Liver (tissue), 9 donors: ENCODE results near the gene MCTP2. TPM values are rescaled to one million over a fixed set of nuclear protein-coding genes. Genes with fewer than 3 reads are reported as not detected.

Experiments
- DNase-seq: peaks from one replicate; pipeline ENCODE4 v3.0.0-alpha.2; 2017; ENCODE audit warnings: low spot score
- H3K27ac ChIP-seq, 2 donors: one replicate each; pipeline ENCODE4 v1.7.0; 2013; ENCODE audit warnings: inconsistent platforms in 2 of 2, low read length in 2 of 2, control low read depth in 1 of 2, low read depth in 1 of 2, mild to moderate bottlenecking in 1 of 2
- H3K27me3 ChIP-seq, 4 donors: one replicate each; pipeline versions ENCODE4 v1.6.1 to v1.7.0; 2013; ENCODE audit warnings: low read length in 3 of 4, inconsistent platforms in 1 of 4, mild to moderate bottlenecking in 1 of 4, moderate library complexity in 1 of 4; ENCODE audit not compliant: control insufficient read depth in 4 of 4, insufficient read depth in 4 of 4
- H3K36me3 ChIP-seq, 4 donors: one replicate each; pipeline versions ENCODE4 v1.6.1 to v1.7.0; 2013; ENCODE audit warnings: low read length in 3 of 4, mild to moderate bottlenecking in 3 of 4, low read depth in 1 of 4, moderate library complexity in 1 of 4; ENCODE audit not compliant: control insufficient read depth in 4 of 4, insufficient read depth in 3 of 4
- H3K4me1 ChIP-seq, 4 donors: one replicate each; pipeline versions ENCODE4 v1.6.1 to v1.7.0; 2013; ENCODE audit warnings: low read length in 3 of 4, mild to moderate bottlenecking in 3 of 4, moderate library complexity in 1 of 4; ENCODE audit not compliant: control insufficient read depth in 4 of 4, insufficient read depth in 4 of 4
- H3K4me3 ChIP-seq, 3 donors: one replicate each; pipeline versions ENCODE4 v1.6.1 to v1.7.0; 2013; ENCODE audit warnings: low read length in 3 of 3, control low read depth in 1 of 3, low read depth in 1 of 3, mild to moderate bottlenecking in 1 of 3
- H3K9ac ChIP-seq, 2 donors: one replicate each; pipeline ENCODE4 v1.7.0; 2013; ENCODE audit warnings: low read length in 2 of 2, mild to moderate bottlenecking in 2 of 2, moderate library complexity in 2 of 2, control low read depth in 1 of 2, low read depth in 1 of 2
- H3K9me3 ChIP-seq, 4 donors: one replicate each; pipeline versions ENCODE4 v1.6.1 to v1.7.0; 2013; ENCODE audit warnings: low read length in 3 of 4; ENCODE audit not compliant: control insufficient read depth in 4 of 4
- ATF3 ChIP-seq: IDR thresholded peaks from 2 replicates; pipeline ENCODE4 v1.6.1; 2016; ENCODE audit warnings: antibody characterized with exemption
- CTCF ChIP-seq: fragments of 150-350 bp; IDR thresholded peaks from 2 replicates; pipeline ENCODE4 v1.5.1; 2017; ENCODE audit warnings: improper control_type of control experiment, low read depth, low read length; ENCODE audit not compliant: missing input control
- EGR1 ChIP-seq, 2 donors: IDR thresholded peaks; 2 replicates each; pipeline ENCODE4 v1.6.1; 2016 to 2018; ENCODE audit warnings: antibody characterized with exemption in 2 of 2, low read depth in 2 of 2
- FOXA1 ChIP-seq: IDR thresholded peaks from 2 replicates; pipeline ENCODE4 v1.6.1; 2016; ENCODE audit warnings: antibody characterized with exemption
- FOXA2 ChIP-seq: IDR thresholded peaks from 2 replicates; pipeline ENCODE4 v1.6.1; 2016; ENCODE audit warnings: antibody characterized with exemption
- GABPA ChIP-seq, 2 donors: IDR thresholded peaks in 1 of 2; conservative IDR thresholded peaks in 1 of 2; 2 replicates each; pipeline ENCODE4 v1.6.1; 2016; ENCODE audit warnings: antibody characterized with exemption in 2 of 2, mild to moderate bottlenecking in 1 of 2, moderate library complexity in 1 of 2
- HNF4A ChIP-seq, 2 donors: conservative IDR thresholded peaks; 2 replicates each; pipeline ENCODE4 v1.6.1; 2016; ENCODE audit warnings: antibody characterized with exemption in 2 of 2, mild to moderate bottlenecking in 2 of 2
- HNF4G ChIP-seq: IDR thresholded peaks from 2 replicates; pipeline ENCODE4 v1.6.1; 2016; ENCODE audit warnings: antibody characterized with exemption
- JUND ChIP-seq, 2 donors: IDR thresholded peaks; 2 replicates each; pipeline ENCODE4 v1.6.1; 2016; ENCODE audit warnings: antibody characterized with exemption in 2 of 2
- MAX ChIP-seq: IDR thresholded peaks from 2 replicates; pipeline ENCODE4 v1.6.1; 2016; ENCODE audit warnings: antibody characterized with exemption
- NR2F2 ChIP-seq: IDR thresholded peaks from 2 replicates; pipeline ENCODE4 v1.6.1; 2016; ENCODE audit warnings: antibody characterized with exemption
- RAD21 ChIP-seq, 2 donors: IDR thresholded peaks; 2 replicates each; pipeline ENCODE4 v1.6.1; 2016; ENCODE audit warnings: antibody characterized with exemption in 2 of 2, mild to moderate bottlenecking in 2 of 2
- REST ChIP-seq: IDR thresholded peaks from 2 replicates; pipeline ENCODE4 v1.6.1; 2016; ENCODE audit warnings: antibody characterized with exemption, mild to moderate bottlenecking
- RXRA ChIP-seq, 2 donors: IDR thresholded peaks; 2 replicates each; pipeline ENCODE4 v1.6.1; 2017 to 2018; ENCODE audit warnings: antibody characterized with exemption in 2 of 2, mild to moderate bottlenecking in 1 of 2
- SP1 ChIP-seq: IDR thresholded peaks from 2 replicates; pipeline ENCODE4 v1.6.1; 2018; ENCODE audit warnings: antibody characterized with exemption, mild to moderate bottlenecking
- TAF1 ChIP-seq: conservative IDR thresholded peaks from 2 replicates; pipeline ENCODE4 v1.6.1; 2016; ENCODE audit warnings: antibody characterized with exemption, mild to moderate bottlenecking
- YY1 ChIP-seq: IDR thresholded peaks from 2 replicates; pipeline ENCODE4 v1.6.1; 2016; ENCODE audit warnings: antibody characterized with exemption, mild to moderate bottlenecking
- ZBTB33 ChIP-seq: IDR thresholded peaks from 2 replicates; pipeline ENCODE4 v1.6.1; 2016; ENCODE audit warnings: antibody characterized with exemption
- WGBS: extraction: QIAGEN DNeasy Blood & Tissue Kit; methylation state at CpG from one replicate; pipeline ENCODE4 v1.1.7; 2013; 5-methylcytosine and 5-hydroxymethylcytosine counted together
- polyA plus RNA-seq, 2 donors: library from polyadenylated mRNA; stranded (reverse) in 1 of 2; unstranded in 1 of 2; fragments of 200-250 nt in 1 of 2; fragments of >200 nt in 1 of 2; fragmentation: Nextera tagmentation in 1 of 2; extraction: Ambion mirVana in 1 of 2; gene quantifications; one replicate each; pipeline versions ENCODE4 v1.2.1 to v1.2.3, GENCODE V29; 2013 to 2015
- total RNA-seq, 2 donors: library from RNA; depleted of rRNA; stranded (reverse); fragments of >200 nt; gene quantifications; one replicate each; pipeline ENCODE4 v1.2.3, GENCODE V29; 2014
- donor health status: healthy.
- donor health status: healthy.
- donor health status: healthy.
- donor health status: healthy.
- donor health status: healthy.

The MCTP2 gene
- total and polyA plus RNA-seq, 4 donors: 0.43 to 9.9 (median 3.5) TPM

GRCh38 chr15:94262201-94262600 is 30.8 kb downstream of the MCTP2 start:
- Histone ChIP-seq H3K36me3 (no peaks in the 10 kb centered on the region), H3K27ac (no peak overlapping the region), H3K9me3 (no peaks in the 10 kb centered on the region), H3K4me3 (no peak overlapping the region), H3K9ac (no peak overlapping the region), H3K4me1 (no peaks in the 10 kb centered on the region), H3K27me3 (no peaks in the 10 kb centered on the region)
- TF ChIP-seq MAX (no peak), FOXA2 (no peak), HNF4G (no peak), SP1 (no peak), ATF3 (no peak), GABPA (IDR thresholded peaks at IDR 0.05 in 1 of 2, conservative IDR thresholded peaks at IDR 0.05 in 1 of 2) (no peak), JUND (IDR thresholded peaks at IDR 0.05) (no peak), NR2F2 (no peak), ZBTB33 (no peak), FOXA1 (no peak), EGR1 (IDR thresholded peaks at IDR 0.05; ENCODE audit: low read depth in 2 of 2) (no peak), REST (no peak), TAF1 (no peak), HNF4A (conservative IDR thresholded peaks at IDR 0.05) (no peak), CTCF (no peak), YY1 (no peak), RXRA (IDR thresholded peaks at IDR 0.05) (no peak), RAD21 (IDR thresholded peaks at IDR 0.05) (no peak)
- no peak for DNase-seq
- WGBS: 71% methylated on average over 1 of the region's 1 CpG
